HG02885 (cell line): ENCODE data around the gene ADAMTSL4.

ENCODE experiments used
- ATAC-seq: cut with Tn5 transposase; IDR thresholded peaks from one replicate; pipeline ENCODE4 v1.9.1; 2021; ENCODE audit warnings: mild to moderate bottlenecking; ENCODE audit not compliant: unreplicated experiment, poor library complexity

ADAMTSL4 gene

DNA sequence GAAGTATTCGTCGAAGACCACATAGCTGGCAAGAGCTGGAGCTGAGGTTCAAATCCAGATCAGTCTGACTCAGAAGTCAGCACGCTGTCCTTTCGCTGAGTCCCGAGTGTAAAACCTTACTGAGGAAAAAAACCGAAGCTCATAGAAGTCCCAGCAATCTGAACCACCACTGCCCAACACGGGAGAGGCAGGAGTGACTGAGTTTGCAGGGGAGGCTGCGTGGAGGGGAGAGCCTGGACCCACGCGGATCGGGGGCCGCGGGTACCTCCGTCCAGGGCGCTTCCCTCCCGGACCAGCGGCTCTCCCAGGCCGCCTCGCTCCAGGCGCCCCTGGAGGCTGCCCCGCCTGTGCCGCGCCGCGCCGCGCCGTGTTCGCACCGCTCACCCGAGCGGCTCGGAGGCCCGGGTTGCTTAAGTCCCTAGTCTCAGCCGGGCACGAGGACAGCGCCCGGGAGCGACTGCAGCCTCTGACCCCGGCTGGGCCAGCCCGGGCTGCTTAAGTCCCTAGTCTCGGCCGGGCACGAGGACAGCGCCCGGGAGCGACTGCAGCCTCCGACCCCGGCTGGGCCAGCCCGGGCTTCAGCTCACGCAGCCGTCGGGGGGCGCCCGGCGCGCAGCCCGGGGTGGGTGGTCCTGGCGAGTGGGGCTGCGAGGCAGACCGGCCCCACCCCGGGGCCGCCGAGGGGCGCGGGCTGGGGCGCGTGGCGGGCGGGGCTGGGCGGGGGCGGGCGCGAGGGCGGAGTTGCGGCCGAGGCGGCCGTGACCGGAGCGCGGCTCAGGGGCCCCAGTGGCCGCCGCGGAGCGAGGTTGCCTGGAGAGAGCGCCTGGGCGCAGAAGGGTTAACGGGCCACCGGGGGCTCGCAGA, at the start of gene ADAMTSL4:
TSS of gene ADAMTSL4 (plus strand) at position 777 of the 864 bp plus-strand sequence. CDS start 2,881 bp downstream, outside the sequence.
- ATAC-seq: peak; percentile 62

DNA sequence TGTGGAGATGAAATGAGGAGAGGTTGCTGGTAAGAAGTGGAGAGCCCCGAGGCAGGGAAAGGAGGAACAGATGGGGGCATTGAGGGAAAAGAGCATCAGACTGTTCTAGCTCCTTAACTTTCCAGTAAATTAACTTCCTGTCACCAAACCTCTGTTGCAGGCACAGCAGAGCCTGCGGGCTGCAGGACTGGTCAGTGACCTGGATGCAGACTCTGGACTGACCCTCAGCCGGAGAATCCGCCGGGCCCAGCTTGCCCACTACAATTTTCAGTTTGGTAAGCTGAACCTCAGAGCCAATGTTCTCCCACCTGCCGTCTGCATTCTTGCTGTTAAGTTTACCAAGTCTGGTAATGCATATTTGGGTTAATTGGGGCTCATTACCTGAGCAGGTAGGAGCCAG, 43.8 kb upstream of the ADAMTSL4 start:
- ATAC-seq: no peak

DNA sequence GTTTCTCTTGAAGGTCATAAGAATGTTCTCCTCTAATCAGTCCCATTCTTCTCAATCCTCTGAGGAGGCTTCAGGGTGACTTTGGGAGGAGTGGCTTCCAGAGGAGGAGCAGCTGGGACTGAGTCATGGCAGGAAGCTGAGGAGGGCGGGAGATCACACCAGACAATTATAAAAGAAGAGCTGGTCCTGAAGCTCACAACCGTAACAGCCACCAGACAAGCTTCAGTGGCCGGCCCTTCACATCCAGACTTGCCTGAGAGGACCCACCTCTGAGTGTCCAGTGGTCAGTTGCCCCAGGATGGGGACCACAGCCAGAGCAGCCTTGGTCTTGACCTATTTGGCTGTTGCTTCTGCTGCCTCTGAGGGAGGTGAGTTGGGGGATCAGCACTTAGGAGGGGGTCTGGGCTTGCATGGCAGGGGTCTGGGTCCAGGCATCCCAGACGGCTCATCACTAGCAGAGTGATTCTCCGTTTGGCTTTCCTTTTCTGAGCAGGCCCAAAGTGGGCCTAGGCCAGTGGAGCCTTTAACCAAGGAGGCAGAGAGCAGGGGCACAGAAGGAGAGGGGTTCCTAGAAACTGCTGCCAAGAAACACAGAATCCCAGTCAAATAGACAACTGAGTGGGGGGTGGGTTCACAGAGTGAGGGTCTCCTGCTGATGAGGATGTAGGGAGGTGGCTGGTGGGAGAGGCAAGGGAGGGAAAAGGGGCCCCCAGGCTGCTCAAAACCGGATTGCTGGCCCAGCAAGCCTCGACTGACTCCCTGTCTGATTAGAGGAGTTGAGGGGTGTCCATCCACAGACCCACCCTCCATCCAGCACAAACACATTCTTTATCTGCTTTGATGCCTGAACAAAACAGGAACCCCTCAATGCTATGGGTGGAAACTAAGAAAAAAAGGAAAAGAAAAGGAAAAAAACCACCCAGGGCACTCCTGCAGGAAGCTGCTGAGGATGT, 41.0 kb upstream of the ADAMTSL4 start, which contains the start of gene ECM1:
TSS of gene ECM1 (plus strand) at position 198 of the 953 bp plus-strand sequence. CDS start at position 299, 101 bp downstream.
- ATAC-seq: no peak

DNA sequence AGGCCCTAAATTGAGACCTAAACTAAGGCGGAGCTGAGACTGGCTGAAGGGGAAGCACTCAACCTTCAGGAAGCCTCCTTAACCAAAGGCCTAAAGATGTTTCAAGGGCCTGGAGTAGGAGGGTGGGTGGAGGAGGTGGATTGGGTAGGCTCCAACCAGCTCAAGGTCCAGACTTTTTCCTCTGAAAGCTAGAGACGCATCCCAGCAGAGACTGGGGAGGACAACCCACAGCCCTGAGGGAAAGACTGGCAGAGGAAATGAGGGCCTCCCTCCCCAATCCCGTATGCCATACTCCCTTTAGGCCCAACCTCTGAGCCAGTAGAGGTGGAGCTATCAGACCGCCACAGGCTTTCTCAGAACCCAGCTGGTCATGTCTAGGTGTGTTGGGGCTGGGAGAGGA, 40.2 kb upstream of the ADAMTSL4 start:
- ATAC-seq: no peak

DNA sequence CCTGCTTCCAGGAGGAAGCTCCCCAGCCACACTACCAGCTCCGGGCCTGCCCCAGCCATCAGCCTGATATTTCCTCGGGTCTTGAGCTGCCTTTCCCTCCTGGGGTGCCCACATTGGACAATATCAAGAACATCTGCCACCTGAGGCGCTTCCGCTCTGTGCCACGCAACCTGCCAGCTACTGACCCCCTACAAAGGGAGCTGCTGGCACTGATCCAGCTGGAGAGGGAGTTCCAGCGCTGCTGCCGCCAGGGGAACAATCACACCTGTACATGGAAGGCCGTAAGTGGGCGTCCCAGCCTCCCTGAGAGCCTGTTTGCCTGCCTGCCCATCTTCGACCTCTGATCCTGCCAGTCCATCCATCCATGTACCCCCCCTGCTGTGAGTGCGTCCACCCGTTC, 37.7 kb upstream of the ADAMTSL4 start:
- no peak for ATAC-seq

DNA sequence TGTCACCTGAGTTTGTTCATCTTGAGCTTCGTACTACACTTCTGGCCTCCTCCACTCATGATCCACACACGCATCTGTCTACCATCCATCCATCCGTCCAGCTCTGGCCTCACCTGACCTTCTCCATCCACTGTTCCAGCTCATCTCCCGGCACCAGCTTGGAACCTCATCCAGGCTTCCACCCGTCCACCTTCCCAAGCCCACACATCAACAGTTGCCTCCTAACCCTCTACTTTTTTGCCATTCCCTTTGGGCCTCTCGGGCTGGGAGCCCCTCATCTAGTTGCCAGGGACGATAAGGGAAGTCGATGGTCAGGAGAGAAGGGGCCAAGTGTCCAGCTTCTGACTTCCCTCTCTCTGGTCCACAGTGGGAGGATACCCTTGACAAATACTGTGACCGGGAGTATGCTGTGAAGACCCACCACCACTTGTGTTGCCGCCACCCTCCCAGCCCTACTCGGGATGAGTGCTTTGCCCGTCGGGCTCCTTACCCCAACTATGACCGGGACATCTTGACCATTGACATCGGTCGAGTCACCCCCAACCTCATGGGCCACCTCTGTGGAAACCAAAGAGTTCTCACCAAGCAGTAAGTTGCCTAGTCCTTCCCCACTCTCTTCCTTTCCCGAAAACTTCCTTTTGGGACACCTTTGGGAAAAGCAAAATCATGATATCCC, 37.1 kb upstream of the ADAMTSL4 start:
- no peak for ATAC-seq

DNA sequence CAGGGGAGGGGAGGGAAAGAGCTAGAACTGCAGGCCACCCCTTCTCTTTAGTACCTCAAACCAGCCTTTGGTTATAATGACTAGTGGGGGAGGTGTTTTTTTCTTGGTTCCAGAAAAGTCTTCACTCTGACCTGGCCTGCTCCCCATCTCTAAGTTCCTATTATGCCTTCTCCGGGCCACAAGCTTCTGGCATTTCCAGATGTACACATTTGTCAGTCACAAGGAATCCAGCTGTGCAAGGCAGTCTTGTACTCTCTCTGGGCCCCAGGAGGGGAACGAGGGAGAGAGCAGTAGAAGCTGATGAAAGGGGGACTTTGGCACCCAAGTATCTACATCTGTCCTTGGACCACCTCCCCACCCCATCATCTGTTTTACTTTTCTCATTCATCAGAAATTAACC, 36.4 kb upstream of the ADAMTSL4 start:
- ATAC-seq: no peak

DNA sequence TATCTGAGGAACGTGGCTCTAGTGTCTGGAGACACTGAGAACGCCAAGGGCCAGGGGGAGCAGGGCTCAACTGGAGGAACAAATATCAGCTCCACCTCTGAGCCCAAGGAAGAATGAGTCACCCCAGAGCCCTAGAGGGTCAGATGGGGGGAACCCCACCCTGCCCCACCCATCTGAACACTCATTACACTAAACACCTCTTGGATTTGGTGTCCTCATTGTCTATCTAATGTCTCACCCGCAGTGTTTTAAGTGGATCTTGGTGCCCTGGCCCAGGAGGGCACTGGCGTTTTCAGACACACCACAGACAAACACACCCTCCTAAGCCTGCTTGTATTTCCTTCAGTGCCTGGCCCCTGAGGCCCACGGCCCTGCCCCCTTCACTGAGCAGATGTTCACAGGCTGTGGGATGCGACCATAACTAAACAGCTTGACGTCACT, 35.8 kb upstream of the ADAMTSL4 start:
- ATAC-seq: no peak

DNA sequence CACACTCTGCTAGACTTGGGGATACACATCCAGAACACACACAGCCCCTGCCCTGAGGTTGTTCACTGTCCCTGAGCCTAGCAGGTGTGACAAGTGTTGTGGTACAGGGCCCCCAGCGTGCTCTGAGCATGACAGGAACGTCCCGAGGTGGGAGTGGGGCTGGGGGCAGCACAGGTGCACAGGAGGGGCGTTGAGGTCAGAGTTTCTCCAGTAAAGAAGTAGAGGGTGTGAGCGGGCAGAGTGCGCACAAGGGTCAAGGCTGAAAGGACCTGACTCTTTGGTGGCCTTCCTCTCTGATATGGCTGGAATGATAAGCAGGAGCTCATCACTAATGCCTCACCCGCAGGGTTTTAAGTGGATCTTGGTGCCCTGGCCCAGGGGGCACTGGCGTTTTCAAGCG, 34.9 kb upstream of the ADAMTSL4 start:
- no peak for ATAC-seq

DNA sequence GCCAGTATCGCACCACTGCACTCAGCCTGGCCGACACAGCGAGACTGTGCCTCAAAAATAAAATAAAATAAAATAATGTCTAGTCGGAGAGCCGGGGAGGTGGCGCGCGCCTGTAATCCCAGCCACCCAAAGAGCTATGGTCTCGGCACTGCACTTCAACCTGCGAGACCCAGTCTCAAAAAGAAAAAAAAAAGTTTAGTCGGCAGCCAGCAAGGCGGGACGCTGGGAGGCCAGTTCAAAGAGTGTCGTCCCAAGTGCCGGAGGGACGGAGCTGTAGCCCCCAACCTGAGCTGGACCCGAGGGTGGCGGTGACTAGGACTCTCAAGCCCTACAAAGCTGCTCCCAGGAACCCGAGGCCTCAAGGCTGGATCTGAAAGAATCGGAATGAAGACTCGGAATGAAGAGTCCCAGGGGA, 34.3 kb upstream of the ADAMTSL4 start:
- ATAC-seq: no peak

DNA sequence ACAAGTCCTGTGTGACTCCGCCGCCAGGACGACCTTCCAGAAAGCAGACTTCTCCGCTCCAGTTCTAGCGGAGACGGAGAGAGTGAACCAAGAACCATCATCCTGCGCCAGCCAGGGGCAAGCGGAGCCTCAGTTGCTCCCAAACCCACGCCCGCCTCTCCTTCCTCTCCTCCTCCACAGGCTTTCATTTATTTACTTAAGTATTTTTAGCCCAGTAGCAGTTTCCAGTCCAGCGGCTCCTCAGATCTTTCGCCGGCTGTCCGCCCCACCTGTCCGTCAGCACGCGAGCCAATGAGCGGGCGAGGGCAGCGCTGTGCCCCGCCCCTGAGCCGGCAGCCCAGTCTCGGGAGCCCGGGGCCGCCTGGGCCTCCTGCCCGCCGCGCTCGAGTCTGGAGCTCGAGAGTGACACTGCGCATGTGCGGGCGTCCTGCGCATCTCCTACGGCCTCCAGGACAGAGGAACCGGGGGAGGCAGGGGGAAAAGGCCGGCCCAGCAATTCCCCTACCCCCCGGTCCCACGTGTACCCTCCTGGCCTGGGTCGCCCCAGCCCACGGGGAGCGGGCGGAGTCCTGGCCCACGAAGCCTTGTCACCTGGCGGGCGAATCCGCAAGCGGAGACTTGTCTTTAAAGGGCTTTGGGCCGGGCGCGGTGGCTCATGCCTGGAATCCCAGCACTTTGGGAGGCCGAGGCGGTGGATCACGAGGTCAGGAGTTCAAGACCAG, 33.7 kb upstream of the ADAMTSL4 start, which contains the start of gene FALEC:
TSS of gene FALEC (plus strand) at position 425 of the 722 bp plus-strand sequence.
- peak; percentile 98 for ATAC-seq

DNA sequence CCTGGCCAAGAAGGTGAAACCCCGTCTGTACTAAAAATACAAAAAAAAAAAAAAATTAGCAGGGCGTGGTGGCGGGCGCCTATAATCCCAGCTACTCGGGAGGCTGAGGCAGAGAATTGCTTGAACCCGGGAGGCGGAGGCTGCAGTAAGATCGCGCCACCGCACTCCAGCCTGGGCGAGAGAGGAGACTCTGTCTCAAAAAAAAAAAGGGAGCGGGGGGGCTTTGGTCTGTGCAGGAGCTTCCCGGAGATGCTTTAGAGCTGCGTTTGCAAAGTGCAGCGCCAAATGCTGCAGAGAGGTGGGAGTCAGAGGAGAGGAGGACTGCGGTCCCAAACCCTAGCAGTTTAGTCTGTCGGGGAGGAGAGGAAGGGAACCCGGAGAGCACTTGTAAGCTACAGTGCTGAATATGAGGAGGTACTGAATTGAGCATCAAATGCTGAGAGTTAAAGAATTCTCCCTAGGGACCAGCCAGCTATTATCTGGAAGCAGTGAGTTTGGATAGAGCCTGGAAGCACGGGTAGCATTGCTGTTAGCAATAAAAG, 33.1 kb upstream of the ADAMTSL4 start:
- no peak for ATAC-seq

DNA sequence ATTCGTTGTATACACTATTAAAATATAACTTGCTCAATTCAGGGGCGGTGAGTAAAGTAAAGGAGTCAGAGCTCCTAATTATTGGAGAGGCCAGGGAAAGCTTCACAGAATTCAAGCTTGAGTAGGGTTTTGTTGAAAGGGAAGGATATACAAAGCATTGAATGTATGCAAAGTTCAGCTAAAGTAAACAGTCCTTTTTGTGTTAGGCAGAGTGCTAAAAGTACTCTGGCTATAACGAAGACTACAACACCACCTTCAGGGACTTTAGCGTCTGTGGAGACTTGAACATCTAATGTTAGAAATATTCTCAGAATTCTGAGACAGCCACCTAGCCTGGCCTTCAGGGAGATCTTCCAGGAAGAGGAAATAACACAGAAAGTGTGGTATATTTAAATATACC, 32.6 kb upstream of the ADAMTSL4 start:
- no peak for ATAC-seq

DNA sequence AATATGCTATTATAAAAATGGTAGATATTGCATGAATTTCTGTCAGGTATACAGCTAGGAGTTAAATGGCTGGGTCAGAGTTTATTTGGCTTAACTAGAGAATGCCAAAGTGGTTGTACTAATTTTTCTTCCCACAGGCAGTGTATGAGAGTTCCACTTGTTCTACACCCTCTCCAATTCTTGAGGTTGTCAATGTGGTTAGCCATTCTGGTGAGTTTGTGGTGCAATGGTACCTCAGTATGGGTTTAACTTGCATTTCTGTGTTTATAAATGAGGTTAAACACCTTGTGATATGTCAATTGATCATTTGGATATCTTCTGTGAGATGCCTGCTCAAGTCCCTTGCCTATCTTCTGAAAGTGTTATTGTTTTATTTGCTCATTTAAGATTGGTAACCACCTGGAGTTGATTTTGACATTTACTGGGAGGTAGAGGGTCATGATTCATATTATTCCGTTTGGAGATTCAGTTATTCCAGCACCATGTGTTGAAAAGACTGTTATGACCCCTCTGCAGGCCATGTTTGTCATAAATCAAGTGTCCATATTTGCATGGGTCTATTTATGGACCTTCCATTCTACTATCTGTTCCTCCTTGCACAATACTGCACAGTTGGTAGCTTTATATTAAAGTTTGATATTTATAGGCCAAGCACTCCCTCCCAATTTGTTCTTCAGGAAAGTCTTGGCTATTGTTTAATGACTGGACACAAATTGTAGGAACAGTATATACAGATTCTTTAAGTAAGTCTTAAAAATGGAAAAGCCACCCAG, 27.8 kb upstream of the ADAMTSL4 start:
- no peak for ATAC-seq

DNA sequence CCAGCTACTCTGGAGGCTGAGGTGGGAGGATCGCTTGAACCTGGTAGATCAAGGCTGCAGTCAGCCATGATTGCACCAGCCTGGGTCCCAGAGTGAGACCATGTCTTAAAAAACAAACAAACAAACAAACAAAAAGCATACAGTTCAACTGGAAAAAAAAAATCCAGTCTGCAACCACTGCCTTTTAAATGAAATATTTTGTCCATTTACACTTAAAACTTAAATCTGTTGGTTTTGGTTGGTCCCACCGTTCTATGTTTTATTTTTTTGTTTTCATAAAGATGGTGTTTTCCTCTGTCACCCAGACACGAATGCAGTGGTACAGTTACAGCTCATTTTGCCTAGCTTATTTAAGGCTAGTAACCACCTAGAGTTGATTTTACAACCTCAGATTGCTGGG, 23.9 kb upstream of the ADAMTSL4 start:
- no peak for ATAC-seq

DNA sequence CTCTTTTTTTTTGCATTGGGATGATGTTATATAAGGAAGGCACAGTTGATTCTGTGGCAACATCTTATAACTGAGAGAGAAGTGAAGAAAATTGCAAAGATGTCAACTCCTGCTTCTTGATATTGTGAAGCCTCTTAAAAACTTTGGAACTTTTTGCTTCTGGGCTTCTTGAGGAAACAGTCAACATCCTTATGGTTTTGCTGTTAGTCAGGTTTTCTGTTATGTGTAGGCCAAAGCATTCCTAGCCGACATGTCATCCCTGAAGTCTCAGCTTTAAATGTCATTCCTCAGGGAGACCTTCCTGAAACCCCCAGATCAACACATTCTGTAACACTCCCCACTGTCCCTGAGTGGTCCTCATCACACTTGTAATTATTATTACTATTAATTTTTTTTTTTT, 21.0 kb upstream of the ADAMTSL4 start:
- ATAC-seq: no peak

DNA sequence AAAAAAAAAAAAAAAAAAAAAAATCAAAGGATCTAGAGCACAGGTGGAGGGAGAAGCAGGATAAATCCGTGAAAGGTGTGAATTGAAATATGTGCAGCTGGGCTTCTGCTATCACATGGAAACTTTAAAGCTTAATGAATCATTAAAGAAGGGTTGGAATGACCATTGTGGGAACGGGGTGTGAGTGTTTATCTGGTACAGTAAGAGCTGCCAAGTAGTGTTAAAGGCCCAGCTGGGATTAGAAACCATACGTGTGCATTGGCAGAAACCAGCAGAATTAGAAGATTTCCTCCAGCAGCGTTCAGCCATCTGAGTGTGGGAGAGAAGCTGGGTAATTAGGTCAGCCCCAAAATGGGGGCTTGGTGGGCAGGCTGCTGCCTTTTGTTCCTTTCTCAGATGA, 20.2 kb upstream of the ADAMTSL4 start:
- ATAC-seq: no peak

DNA sequence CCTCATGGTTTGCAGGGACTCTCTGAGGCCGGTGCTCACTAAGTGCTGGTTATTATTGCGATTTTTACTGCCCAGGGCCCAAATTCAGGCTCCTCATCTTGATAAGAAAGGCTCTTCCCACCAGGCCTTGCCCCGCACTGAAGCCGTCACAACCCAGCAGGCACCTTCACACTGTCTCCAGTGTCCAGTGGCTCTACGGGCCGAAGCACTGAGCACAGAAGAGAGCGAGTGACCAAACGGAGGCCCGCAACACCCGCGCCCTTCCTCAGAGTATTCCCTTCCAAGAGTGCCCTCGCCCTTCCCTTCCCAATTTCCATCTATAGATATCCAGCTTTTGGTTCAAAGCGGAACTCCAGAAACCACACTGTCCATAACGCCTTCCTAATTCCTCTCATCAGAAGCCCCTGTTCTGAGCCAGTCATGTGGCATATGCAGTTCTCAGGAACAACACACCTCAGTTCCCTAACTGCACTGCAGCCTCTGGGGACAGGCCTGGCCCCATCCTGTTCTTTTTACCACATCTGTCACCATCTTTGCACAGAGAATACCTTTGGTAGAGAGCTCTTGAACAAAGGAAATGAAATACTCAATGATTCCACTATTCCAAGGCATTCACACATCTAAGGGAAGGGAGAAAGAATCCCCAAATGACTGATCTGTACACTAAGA, 18.6 kb upstream of the ADAMTSL4 start:
- no peak for ATAC-seq
